ENCODE results near the gene PLEKHG4. TPM values are rescaled to one million over a fixed set of nuclear protein-coding genes. Genes with fewer than 3 reads are reported as not detected.

The PLEKHG4 gene
- total and polyA plus RNA-seq, 9 of the 15 experiments (the other 6 are each of a cell fraction or from before 2014, with no cell fraction given) = 3.7 to 36.8 (median 17.9) TPM

DNA sequence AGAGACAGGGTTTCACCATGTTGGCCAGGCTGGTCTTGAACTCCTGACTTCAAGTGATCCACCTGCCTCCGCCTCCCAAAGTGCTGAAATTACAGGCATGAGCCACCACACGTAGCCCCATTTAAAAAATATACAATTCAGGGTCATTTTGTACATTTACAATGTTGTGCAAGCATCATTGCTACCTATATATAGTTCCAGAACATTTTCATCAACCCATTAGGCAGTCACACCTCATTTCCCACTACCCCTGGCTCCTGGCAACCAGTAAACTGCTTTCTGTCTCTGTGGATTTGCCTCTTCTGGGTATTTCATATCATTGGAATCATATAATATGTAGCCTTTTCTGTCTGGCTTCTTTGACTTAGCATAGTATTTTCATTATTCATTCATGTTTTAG is 54.0 kb downstream of the PLEKHG4 start:
- Histone ChIP-seq H3K79me2 (ENCODE audit: control insufficient read depth, insufficient read depth, low read length) (no peaks in the 10 kb centered on the region), H3K9me3 (replicated peaks; ENCODE audit: control insufficient read depth, insufficient read depth, low read depth, low read length) (no peaks in the 10 kb centered on the region), H3K9me1 (ENCODE audit: control insufficient read depth, insufficient read depth, low read length) (no peaks in the 10 kb centered on the region), H3K9ac (ENCODE audit: insufficient read depth in 1 of 2, low read depth in 2 of 2, low read length in 2 of 2) (no peak overlapping the region), H4K20me1 (replicated peaks; ENCODE audit: control insufficient read depth, insufficient read depth, low read length) (no peaks in the 10 kb centered on the region), H3K4me1 (replicated peaks in 1 of 2; ENCODE audit: control insufficient read depth in 2 of 2, insufficient read depth in 2 of 2, low read length in 2 of 2) (no peaks in the 10 kb centered on the region; a peak in 1 of 5 replicates), H3K36me3 (ENCODE audit: control insufficient read depth, insufficient read depth, low read length) (no peaks in the 10 kb centered on the region), H3K4me2 (ENCODE audit: insufficient read depth, low read length) (no peak overlapping the region), H2AFZ (ENCODE audit: low read depth, low read length) (no peak overlapping the region), H3K27me3 (ENCODE audit: control insufficient read depth in 2 of 2, insufficient read depth in 2 of 2, low read length in 2 of 2) (no peaks in the 10 kb centered on the region), H3K27ac (ENCODE audit: extremely low read depth, low read depth, low read length) (no peak overlapping the region), H3K4me3 (no peak overlapping the region)
- no peak for FAIRE-seq
- BruUV-seq (replicated peaks) = no TSS peak
- TF ChIP-seq ZNF707 (CRISPR knock-in tag; conservative IDR thresholded peaks at IDR 0.05) (no peak), GATA2 (CRISPR knock-in tag; IDR thresholded peaks at IDR 0.05) (no peak), ZNF699 (CRISPR knock-in tag; IDR thresholded peaks at IDR 0.05; ENCODE audit: insufficient replicate concordance) (no peak)
- TF ChIP-seq, protein P1, sequence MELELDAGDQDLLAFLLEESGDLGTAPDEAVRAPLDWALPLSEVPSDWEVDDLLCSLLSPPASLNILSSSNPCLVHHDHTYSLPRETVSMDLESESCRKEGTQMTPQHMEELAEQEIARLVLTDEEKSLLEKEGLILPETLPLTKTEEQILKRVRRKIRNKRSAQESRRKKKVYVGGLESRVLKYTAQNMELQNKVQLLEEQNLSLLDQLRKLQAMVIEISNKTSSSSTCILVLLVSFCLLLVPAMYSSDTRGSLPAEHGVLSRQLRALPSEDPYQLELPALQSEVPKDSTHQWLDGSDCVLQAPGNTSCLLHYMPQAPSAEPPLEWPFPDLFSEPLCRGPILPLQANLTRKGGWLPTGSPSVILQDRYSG (tag; conservative IDR thresholded peaks at IDR 0.05; ENCODE audit: low read depth) = no peak
- DNase-seq (ENCODE audit: extremely low read depth in 1 of 4, low spot score in 3 of 4) = no peak
- ATAC-seq = no peak
- in situ Hi-C loops (cut with MboI) (no loop called here), intact Hi-C loops (cut with micrococcal nuclease) (no loop called here)
- 8% methylated on average over 2 of the region's 2 CpGs for WGBS (ENCODE audit: insufficient coverage, low coverage, missing lambda C conversion rate)
- POLR2A ChIA-PET = no interaction called here
- CTCF ChIA-PET (ENCODE audit: low intra/inter-chr PET ratio) = no interaction called here

DNA sequence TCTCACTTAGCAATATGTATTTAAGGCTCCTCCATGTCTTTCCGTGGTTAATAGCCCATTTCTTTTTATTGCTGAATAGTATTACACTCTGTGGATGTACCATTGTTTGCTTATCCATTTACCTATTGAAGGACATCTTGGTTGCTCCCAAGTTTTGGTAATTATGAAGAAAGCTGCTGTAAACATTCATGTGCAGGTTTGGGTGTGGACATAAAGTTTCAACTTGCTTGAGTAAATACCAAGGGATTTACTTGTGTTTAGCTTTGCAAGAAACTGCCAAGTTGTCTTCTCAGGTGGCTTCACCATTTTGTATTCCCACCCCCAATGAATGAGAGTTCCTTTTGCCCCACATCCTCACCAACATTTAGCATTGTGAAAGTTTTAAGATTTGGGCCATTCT is 56.8 kb downstream of the PLEKHG4 start:
- in situ Hi-C loops (cut with MboI) (no loop called here), intact Hi-C loops (cut with micrococcal nuclease) (loop anchor here (5.0 kb wide), 1 partner anchor 74 kb away; no protein-coding TSS in a partner anchor)
- ATAC-seq = no peak
- Histone ChIP-seq H3K9me1 (ENCODE audit: control insufficient read depth, insufficient read depth, low read length) (no peaks in the 10 kb centered on the region), H3K27ac (ENCODE audit: extremely low read depth, low read depth, low read length) (no peak overlapping the region), H3K4me1 (replicated peaks in 1 of 2; ENCODE audit: control insufficient read depth in 2 of 2, insufficient read depth in 2 of 2, low read length in 2 of 2) (no peaks in the 10 kb centered on the region), H3K4me2 (ENCODE audit: insufficient read depth, low read length) (no peak overlapping the region), H3K79me2 (ENCODE audit: control insufficient read depth, insufficient read depth, low read length) (no peaks in the 10 kb centered on the region), H3K9me3 (replicated peaks; ENCODE audit: control insufficient read depth, insufficient read depth, low read depth, low read length) (no peaks in the 10 kb centered on the region), H3K36me3 (ENCODE audit: control insufficient read depth, insufficient read depth, low read length) (no peaks in the 10 kb centered on the region), H3K4me3 (no peak overlapping the region), H3K27me3 (ENCODE audit: control insufficient read depth in 2 of 2, insufficient read depth in 2 of 2, low read length in 2 of 2) (no peaks in the 10 kb centered on the region), H4K20me1 (replicated peaks; ENCODE audit: control insufficient read depth, insufficient read depth, low read length) (no peaks in the 10 kb centered on the region), H3K9ac (ENCODE audit: insufficient read depth in 1 of 2, low read depth in 2 of 2, low read length in 2 of 2) (no peak overlapping the region), H2AFZ (ENCODE audit: low read depth, low read length) (no peak overlapping the region)
- CTCF ChIA-PET (ENCODE audit: low intra/inter-chr PET ratio) = no interaction called here
- no TSS peak for BruUV-seq (replicated peaks)
- no peak for FAIRE-seq
- no peak for DNase-seq (ENCODE audit: extremely low read depth in 1 of 4, low spot score in 3 of 4)
- 0% methylated on average over 1 of the region's 1 CpG for WGBS (ENCODE audit: insufficient coverage, low coverage, missing lambda C conversion rate)
- POLR2A ChIA-PET = no interaction called here
- TF ChIP-seq, protein P2, sequence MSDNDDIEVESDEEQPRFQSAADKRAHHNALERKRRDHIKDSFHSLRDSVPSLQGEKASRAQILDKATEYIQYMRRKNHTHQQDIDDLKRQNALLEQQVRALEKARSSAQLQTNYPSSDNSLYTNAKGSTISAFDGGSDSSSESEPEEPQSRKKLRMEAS (CRISPR knock-in tag; IDR thresholded peaks at IDR 0.05) = no peak
- no peak for TF ChIP-seq CREBBP (IDR thresholded peaks at IDR 0.05; ENCODE audit: low read depth, low read length)
- no peak for TF ChIP-seq MAFK (IDR thresholded peaks at IDR 0.05; ENCODE audit: low read length)
- no peak for TF ChIP-seq ZNF75A (CRISPR knock-in tag; IDR thresholded peaks at IDR 0.05)
- no peak for TF ChIP-seq ARHGAP35 (IDR thresholded peaks at IDR 0.05; ENCODE audit: partially characterized antibody)
- TF ChIP-seq, protein P3, sequence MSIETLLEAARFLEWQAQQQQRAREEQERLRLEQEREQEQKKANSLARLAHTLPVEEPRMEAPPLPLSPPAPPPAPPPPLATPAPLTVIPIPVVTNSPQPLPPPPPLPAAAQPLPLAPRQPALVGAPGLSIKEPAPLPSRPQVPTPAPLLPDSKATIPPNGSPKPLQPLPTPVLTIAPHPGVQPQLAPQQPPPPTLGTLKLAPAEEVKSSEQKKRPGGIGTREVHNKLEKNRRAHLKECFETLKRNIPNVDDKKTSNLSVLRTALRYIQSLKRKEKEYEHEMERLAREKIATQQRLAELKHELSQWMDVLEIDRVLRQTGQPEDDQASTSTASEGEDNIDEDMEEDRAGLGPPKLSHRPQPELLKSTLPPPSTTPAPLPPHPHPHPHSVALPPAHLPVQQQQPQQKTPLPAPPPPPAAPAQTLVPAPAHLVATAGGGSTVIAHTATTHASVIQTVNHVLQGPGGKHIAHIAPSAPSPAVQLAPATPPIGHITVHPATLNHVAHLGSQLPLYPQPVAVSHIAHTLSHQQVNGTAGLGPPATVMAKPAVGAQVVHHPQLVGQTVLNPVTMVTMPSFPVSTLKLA (conservative IDR thresholded peaks at IDR 0.05) = no peak
- TF ChIP-seq RFX7 (CRISPR knock-in tag; IDR thresholded peaks at IDR 0.05) = no peak
- TF ChIP-seq, protein P4, sequence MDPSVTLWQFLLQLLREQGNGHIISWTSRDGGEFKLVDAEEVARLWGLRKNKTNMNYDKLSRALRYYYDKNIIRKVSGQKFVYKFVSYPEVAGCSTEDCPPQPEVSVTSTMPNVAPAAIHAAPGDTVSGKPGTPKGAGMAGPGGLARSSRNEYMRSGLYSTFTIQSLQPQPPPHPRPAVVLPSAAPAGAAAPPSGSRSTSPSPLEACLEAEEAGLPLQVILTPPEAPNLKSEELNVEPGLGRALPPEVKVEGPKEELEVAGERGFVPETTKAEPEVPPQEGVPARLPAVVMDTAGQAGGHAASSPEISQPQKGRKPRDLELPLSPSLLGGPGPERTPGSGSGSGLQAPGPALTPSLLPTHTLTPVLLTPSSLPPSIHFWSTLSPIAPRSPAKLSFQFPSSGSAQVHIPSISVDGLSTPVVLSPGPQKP (CRISPR knock-in tag; IDR thresholded peaks at IDR 0.05) = no peak
- TF ChIP-seq HNRNPK (IDR thresholded peaks at IDR 0.05; ENCODE audit: low read depth, low read length, poor library complexity, severe bottlenecking) = no peak
- TF ChIP-seq BDP1 (IDR thresholded peaks at IDR 0.05; ENCODE audit: insufficient read depth, insufficient read length) = no peak
